ENCODE data around the gene FAM114A1.
A peak's percentile ranks its signal among the peaks of the same experiment; 100 is the strongest.

The FAM114A1 gene

GRCh38 chr4:38837849-38838248 is 29.8 kb upstream of the FAM114A1 start:
- Mint-ChIP-seq H3K4me1 (peaks cover 21 to 44% of the 10 kb centered on the region in 2 donors), H3K27me3 (no peaks in the 10 kb centered on the region), H3K9me3 (peaks cover 12 to 24% of the 10 kb centered on the region in 2 donors), H3K4me3 (peak overlapping the region in 1 of 2 donors; percentile 14), H3K27ac (peak overlapping the region; percentile 37), H3K36me3 (peaks cover 24 to 57% of the 10 kb centered on the region in 2 donors)
- ATAC-seq (replicated peaks): no peak
- DNase-seq: no peak

- H3K4me1 Mint-ChIP-seq: peaks cover 9 to 40% of the 10 kb centered on the region in 2 donors
- no peaks in the 10 kb centered on the region for H3K27me3 Mint-ChIP-seq
- peaks cover 11 to 29% of the 10 kb centered on the region in 2 donors for H3K36me3 Mint-ChIP-seq
- peaks cover 0 to 5% of the 10 kb centered on the region in 2 donors for H3K9me3 Mint-ChIP-seq
- peak overlapping the region; percentile 77 for H3K27ac Mint-ChIP-seq
- DNase-seq (no peak), ATAC-seq (replicated peaks) (no peak)
- no peak overlapping the region for H3K4me3 Mint-ChIP-seq
These were observed 24.6 kb upstream of the FAM114A1 start for GRCh38 chr4:38842994-38843393.

DNA sequence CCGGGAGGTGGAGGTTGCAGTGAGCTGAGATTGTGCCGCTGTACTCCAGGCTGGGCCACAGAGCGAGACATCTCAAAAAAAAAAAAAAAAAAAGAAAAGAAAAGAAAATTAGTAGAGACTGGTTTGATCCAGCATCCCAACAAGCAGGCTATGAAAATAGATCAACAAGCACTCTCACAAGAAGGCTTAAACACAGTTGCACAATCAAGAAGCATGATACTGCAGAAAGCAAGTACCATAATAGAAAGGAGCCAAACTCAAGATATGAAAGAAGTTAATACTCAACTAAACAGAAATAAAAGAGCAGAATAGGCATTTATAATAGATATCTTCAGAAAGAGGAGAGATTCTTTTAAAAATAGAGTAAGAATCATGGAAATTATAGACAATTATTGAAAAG is 21.6 kb upstream of the FAM114A1 start:
- Mint-ChIP-seq H3K27ac (no peak overlapping the region), H3K9me3 (peaks cover 10 to 12% of the 10 kb centered on the region in 2 donors), H3K4me3 (no peak overlapping the region), H3K4me1 (peaks cover 13 to 50% of the 10 kb centered on the region in 2 donors), H3K36me3 (peaks cover 30 to 42% of the 10 kb centered on the region in 2 donors), H3K27me3 (no peaks in the 10 kb centered on the region)
- DNase-seq (no peak), ATAC-seq (replicated peaks) (no peak)

DNA sequence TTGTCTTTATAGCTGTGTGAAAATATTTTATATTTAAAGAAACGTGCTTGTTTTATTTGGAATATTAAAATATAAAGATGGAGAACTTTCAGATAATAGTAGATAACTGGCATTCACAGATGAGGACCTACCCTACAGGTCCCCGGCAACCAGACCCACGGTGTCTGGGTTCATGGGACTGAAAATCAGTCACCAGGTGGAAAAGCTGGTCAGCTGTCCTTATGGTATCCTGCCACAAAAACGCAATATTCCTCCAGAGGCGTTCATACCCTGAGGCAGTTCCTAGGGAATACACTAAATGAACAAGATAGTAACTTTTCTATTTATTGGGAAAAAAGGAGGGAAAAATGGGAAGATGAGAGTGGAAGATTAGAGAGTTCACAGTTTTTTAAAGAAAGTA is 12.1 kb upstream of the FAM114A1 start:
- peak overlapping the region; percentile 68 to 88 for H3K4me3 Mint-ChIP-seq
- peaks cover 2 to 4% of the 10 kb centered on the region in 2 donors for H3K36me3 Mint-ChIP-seq
- no peaks in the 10 kb centered on the region for H3K9me3 Mint-ChIP-seq
- H3K4me1 Mint-ChIP-seq: peaks cover 20 to 33% of the 10 kb centered on the region in 2 donors
- DNase-seq: no peak
- no peaks in the 10 kb centered on the region for H3K27me3 Mint-ChIP-seq
- no peak for ATAC-seq (replicated peaks)
- H3K27ac Mint-ChIP-seq: peak overlapping the region; percentile 91

DNA sequence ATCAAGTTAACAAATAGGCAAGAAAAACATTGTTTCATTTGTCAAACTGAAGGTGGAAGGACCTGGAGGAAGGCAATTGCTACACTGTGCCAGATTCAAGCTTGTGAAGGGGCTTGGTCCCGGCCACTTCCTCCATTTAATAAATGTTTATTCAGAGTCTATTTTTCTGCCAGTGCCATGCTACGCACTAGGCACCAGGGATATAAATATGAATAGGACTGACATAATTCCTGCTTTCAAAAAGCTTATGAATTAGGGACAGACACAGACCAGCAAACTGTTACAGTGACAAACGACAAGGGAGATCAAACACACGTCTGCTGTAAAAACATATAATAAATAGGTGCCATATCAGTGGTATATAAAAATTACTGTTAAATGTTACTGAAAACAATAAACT is 11.6 kb upstream of the FAM114A1 start:
- peak; percentile 57 to 63 for ATAC-seq (replicated peaks)
- peak overlapping the region; percentile 91 for H3K27ac Mint-ChIP-seq

DNA sequence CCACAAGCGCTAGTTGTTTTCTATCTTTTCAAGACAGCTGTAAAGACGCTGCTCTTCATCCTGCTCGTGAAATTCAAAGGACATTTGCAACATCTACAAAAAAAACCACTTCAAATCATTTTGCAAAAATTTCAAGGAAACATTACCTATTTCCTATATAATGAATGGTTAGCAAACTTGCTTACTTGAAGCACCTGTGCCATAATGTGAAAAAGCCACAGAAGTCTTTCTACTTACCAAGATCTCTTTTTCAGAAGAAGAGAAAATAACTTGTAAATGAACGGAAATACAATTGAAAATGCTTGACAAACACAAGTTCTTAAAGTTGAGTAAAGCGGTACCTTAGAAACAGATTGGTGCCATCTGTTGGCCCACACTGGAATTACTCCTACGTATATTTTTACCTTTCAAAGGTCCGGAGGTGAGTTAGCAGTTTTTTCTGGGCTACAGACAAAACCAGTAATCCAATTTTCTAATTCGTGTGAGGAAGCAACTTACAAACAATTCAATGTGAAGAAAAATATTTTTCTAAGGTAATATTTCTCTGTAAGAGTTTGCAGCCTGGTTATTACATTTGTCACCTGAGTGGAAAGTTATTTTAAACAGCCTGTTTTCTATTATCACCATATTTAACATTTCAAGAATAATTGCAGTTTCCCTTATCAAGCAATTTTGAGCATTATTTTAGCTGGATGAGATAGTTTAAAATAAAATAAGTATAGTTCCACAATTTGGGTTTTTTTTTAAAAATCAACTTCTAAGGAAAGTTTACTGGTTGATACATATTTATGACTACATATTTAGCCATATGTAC is 10.9 kb upstream of the FAM114A1 start, which contains the start of gene TLR6:
TLR6 (minus strand) TSS at position 294 of the 814 bp plus-strand sequence. CDS start 27,344 bp downstream, outside the sequence.
- peak; percentile 62 for DNase-seq
- ATAC-seq (replicated peaks): peak; percentile 38 to 52
- H3K27me3 Mint-ChIP-seq: no peaks in the 10 kb centered on the region
- no peaks in the 10 kb centered on the region for H3K9me3 Mint-ChIP-seq
- no peaks in the 10 kb centered on the region for H3K36me3 Mint-ChIP-seq
- peak within 1 kb of the TSS; percentile 68 to 88 for H3K4me3 Mint-ChIP-seq
- H3K27ac Mint-ChIP-seq: peak within 1 kb of the TSS; percentile 96
- peaks cover 29 to 38% of the 10 kb centered on the region in 2 donors for H3K4me1 Mint-ChIP-seq

More for the DNA sequence above, 11.6 kb upstream of the FAM114A1 start:
- Mint-ChIP-seq H3K36me3 (peaks cover 1 to 3% of the 10 kb centered on the region in 2 donors), H3K4me1 (peaks cover 24 to 35% of the 10 kb centered on the region in 2 donors), H3K27me3 (no peaks in the 10 kb centered on the region), H3K4me3 (peak overlapping the region; percentile 68 to 88), H3K9me3 (no peaks in the 10 kb centered on the region)
- no peak for DNase-seq

- Mint-ChIP-seq H3K27ac (peak overlapping the region; percentile 96), H3K9me3 (no peaks in the 10 kb centered on the region), H3K36me3 (no peaks in the 10 kb centered on the region), H3K4me3 (peak overlapping the region; percentile 52 to 62), H3K27me3 (no peaks in the 10 kb centered on the region), H3K4me1 (peaks cover 29 to 39% of the 10 kb centered on the region in 2 donors)
- DNase-seq (peak; percentile 44), ATAC-seq (replicated peaks) (peak; percentile 86 to 89)
These were observed 10.1 kb upstream of the FAM114A1 start for GRCh38 chr4:38857354-38858096.

DNA sequence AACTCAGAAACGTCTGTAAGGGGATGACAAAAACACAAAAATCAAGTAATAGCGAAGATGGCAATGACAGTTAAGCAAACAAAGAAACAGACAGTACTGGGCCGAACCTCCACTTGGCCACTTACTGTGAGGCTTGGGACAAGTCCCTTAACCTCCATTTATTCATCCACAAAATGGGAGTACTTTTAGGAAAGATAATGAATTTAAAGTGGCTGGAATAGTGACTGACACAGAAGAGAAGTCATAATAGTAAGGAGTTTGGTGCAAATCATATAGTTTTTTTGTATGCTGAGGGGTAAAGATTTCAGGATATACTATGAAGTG is 9.5 kb upstream of the FAM114A1 start:
- H3K27ac Mint-ChIP-seq: peak overlapping the region; percentile 96
- ATAC-seq (replicated peaks) (no peak), DNase-seq (no peak)
- no peaks in the 10 kb centered on the region for H3K9me3 Mint-ChIP-seq
- H3K4me3 Mint-ChIP-seq: peak overlapping the region; percentile 52 to 62
- no peaks in the 10 kb centered on the region for H3K36me3 Mint-ChIP-seq
- peaks cover 31 to 39% of the 10 kb centered on the region in 2 donors for H3K4me1 Mint-ChIP-seq
- H3K27me3 Mint-ChIP-seq: no peaks in the 10 kb centered on the region

DNA sequence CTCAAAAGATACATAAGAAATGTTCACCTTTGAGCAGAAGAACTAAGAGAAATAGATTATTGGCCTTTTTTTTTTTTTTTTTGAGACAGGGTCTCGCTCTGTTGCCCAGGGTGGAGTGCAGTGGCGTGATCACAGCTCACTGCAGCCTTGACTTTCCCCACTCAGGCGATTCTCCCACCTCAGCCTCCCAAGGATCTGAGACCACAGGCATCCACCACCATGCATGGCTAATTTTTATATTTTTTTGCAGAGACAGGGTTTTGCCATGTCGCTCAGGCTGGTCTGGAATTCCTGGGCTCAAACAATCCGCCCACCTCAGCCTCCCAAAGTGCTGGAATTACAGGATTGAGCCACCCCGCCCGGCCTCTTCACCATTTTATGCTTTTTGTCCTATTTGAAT is 8.1 kb upstream of the FAM114A1 start:
- H3K36me3 Mint-ChIP-seq: no peaks in the 10 kb centered on the region

DNA sequence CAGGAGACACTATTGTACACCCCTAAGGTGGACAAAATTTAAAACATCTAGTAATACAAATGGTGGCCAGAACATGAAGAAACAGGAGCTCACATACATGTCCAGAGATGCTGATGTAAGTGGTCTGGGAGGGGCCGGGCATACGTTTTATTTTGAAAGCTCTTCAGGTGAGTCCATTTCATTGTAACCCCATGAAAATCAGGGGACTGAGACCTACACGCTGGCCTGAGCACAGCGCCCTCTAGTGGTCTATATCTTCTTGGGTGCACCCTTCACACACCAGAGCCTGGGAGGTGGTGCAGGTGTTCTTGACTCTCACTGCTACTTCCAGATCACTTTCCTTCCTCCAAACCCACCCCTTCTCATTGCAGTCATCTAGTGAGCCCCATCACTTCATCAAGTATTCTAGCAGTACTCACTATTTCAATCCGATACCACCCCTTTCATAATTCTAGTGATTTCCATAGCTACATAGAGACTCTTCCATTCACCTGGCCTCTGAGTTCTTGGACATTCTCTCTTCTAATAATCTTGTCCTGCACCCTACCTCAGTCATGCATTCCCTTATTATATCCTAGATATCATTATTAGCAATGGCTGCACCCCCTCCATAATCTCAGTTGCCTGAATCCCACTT is 6.7 kb upstream of the FAM114A1 start:
- peaks cover 33 to 35% of the 10 kb centered on the region in 2 donors for H3K4me1 Mint-ChIP-seq
- H3K27ac Mint-ChIP-seq: no peak overlapping the region
- H3K36me3 Mint-ChIP-seq: no peaks in the 10 kb centered on the region
- DNase-seq (peak; percentile 35), ATAC-seq (replicated peaks) (peak; percentile 59 to 72)
- no peaks in the 10 kb centered on the region for H3K27me3 Mint-ChIP-seq
- no peak overlapping the region for H3K4me3 Mint-ChIP-seq
- H3K9me3 Mint-ChIP-seq: no peaks in the 10 kb centered on the region

More for the DNA sequence above, 8.1 kb upstream of the FAM114A1 start:
- peaks cover 33 to 39% of the 10 kb centered on the region in 2 donors for H3K4me1 Mint-ChIP-seq
- no peaks in the 10 kb centered on the region for H3K9me3 Mint-ChIP-seq
- H3K27ac Mint-ChIP-seq: no peak overlapping the region
- ATAC-seq (replicated peaks) (no peak), DNase-seq (no peak)
- no peaks in the 10 kb centered on the region for H3K27me3 Mint-ChIP-seq
- H3K4me3 Mint-ChIP-seq: no peak overlapping the region

DNA sequence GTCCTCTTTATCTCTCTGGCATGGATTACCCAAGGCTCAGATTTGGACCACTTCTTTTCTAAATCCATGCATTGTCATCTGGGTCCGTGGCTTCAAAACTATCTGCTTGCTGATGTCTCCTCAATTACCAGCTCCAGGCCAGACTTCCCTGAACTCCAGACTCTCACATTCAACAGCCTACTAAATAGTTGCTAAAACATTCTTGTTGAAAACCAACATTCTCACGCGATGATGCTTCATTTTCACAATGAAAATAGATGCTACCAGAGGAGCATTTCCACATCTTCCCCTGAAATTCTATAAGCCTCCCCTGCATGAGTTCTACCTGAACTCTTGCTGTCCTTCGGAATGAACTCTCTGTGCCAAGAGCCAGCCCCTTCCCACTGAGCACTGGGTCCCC is 5.8 kb upstream of the FAM114A1 start:
- Mint-ChIP-seq H3K4me3 (no peak overlapping the region), H3K4me1 (peaks cover 31 to 35% of the 10 kb centered on the region in 2 donors), H3K27me3 (no peaks in the 10 kb centered on the region), H3K36me3 (no peaks in the 10 kb centered on the region), H3K27ac (no peak overlapping the region), H3K9me3 (no peaks in the 10 kb centered on the region)
- DNase-seq (no peak), ATAC-seq (replicated peaks) (no peak)

- ATAC-seq (replicated peaks) (no peak), DNase-seq (no peak)
- H3K4me1 Mint-ChIP-seq: peaks cover 21 to 32% of the 10 kb centered on the region in 2 donors
- H3K36me3 Mint-ChIP-seq: peaks cover 0 to 2% of the 10 kb centered on the region in 2 donors
- no peak overlapping the region for H3K27ac Mint-ChIP-seq
- no peak overlapping the region for H3K4me3 Mint-ChIP-seq
- no peaks in the 10 kb centered on the region for H3K9me3 Mint-ChIP-seq
- no peaks in the 10 kb centered on the region for H3K27me3 Mint-ChIP-seq
These were observed 2.2 kb upstream of the FAM114A1 start for GRCh38 chr4:38865445-38865844.

- Mint-ChIP-seq H3K9me3 (no peaks in the 10 kb centered on the region), H3K36me3 (peaks cover 0 to 2% of the 10 kb centered on the region in 2 donors), H3K27ac (peak overlapping the region; percentile 70), H3K27me3 (no peaks in the 10 kb centered on the region), H3K4me3 (peak overlapping the region; percentile 75 to 86), H3K4me1 (peaks cover 7 to 20% of the 10 kb centered on the region in 2 donors)
- no peak for DNase-seq
- peak; percentile 44 for ATAC-seq (replicated peaks)
These were observed 581 bp upstream of the FAM114A1 start for GRCh38 chr4:38866973-38867477.
